Middle frontal gyrus (tissue), 1 donor: Measurements from ENCODE around the gene PRCP.
"Not testable (repeated sequence)": the region's sequence is repeated elsewhere in the genome, so short reads cannot be mapped to it uniquely, and the experiment has no call there.

ENCODE experiments used
- DNase-seq: peaks from one replicate; pipeline ENCODE4 v3.0.0-alpha.2; 2015; ENCODE audit warnings: low spot score; ENCODE audit errors: extremely low spot score

The PRCP gene

DNA sequence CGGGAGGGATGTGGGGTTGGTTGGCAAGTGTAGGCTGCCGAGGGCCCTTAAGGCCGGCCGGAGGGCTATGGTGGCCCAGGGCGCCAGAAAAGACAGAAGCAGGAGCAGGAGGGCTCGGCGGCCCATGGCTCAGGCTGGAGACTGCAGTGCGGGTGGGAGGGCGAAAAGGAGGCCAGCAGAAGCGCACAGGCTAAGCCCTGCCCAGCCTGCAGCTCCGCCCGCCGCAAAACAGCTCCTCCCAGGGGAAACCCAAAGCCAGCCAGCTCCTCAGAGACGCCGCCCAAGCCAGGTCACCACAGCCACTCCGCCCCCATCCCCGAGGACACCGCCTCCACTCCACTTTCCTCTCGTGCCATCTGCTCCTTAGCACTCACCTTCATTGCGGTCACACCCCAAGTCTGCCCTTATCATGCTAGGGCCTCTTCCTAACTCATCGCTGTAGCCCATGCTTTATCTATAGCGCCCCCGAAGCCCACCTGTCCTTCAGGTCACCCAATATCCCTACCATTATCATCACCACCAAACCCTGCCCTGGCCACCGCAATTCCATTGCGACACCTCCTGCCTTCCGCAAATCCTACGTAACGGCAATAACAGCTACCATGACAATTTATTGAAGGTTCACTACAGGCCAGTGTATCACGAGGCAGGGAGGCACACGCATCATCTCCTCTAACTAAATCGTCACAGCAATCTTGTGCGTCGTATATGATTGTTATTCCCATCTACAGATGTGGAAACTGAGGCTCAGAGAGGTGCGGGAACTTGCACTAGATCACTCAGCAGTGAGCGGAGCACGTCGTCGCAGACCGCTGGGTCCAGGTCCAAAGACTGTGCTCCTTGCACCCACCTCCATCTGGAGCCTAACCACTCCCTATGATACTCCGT, at the start of gene PRCP:
Gene PRCP (minus strand): TSS at position 154 of the 888 bp plus-strand sequence. CDS start 28 bp downstream, at position 126.
- DNase-seq: peak; percentile 59

DNA sequence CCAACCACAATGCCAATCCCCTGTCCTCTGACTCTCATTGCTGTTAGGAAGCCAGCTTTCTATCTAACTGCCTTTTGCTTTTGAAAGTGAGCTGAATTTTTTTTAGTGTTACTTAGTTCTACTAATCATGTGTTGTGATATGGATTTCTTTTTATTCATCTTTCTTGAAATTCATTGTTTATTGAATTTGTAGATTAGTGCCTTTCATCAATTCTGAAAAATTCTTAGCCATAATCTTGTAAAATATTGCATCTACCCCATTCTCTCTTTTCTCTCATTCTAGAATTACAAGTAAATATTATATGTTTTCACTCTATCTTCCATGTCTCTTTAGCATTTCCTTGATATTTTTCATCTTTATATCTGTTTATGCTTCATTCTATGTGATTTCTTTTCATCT, 49.1 kb upstream of the PRCP start:
- DNase-seq: no peak

DNA sequence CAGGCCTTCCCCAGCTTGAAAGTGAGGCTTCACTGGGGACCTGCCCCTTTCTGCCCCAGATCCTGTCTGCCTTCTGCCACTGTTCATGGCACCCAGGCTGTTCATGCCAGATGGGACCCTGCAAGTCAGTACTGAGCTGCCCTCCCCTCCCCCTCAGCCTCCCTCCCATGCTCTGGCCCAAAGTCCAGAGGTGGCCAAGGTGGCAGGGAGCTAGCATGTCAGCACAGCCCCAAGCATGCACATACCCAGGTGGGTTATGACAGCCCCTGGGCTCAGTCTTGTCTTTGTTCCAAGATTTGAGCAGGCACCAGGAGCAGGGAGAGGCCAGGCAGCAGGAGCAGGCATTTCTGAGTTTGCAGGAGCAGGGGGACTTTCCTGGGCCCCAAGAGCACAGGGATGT, 45.5 kb upstream of the PRCP start:
- DNase-seq: no peak

DNA sequence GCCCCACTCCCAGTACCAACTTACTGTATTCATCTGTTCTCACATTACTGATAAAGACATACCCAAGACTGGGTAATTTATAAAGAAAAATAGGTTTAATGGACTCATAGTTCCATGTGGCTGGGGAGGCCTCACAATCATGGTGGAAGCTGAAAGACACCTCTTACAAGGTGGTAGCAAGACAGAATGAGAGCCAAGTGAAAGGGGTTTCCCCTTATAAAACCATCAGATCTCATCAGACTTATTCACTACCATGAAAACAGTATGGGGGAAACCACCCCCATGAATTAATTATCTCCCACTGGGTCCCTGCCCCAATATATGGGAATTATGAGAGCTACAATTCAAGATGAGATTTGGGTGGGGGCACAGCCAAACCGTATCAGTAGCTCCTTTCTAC, 44.8 kb upstream of the PRCP start:
- DNase-seq: not testable (repeated sequence)

DNA sequence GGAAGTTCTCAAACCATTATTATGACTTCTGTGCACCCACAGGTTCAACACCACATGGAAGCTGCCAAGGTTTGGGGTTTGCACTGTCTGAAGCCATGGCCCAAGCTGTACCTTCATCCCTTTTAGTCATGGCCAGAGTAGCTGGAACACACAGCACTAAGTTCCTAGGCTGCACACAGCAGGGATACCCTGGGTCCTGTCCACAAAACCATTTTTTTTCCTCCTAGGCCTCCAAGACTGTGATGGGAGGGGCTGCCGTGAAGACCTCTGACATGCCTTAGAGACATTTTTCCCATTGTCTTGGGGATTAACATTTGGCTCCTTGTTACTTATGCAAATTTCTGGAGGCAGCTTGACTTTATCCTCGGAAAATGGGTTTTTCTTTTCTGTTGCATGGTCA, 44.0 kb upstream of the PRCP start:
- DNase-seq: no peak

DNA sequence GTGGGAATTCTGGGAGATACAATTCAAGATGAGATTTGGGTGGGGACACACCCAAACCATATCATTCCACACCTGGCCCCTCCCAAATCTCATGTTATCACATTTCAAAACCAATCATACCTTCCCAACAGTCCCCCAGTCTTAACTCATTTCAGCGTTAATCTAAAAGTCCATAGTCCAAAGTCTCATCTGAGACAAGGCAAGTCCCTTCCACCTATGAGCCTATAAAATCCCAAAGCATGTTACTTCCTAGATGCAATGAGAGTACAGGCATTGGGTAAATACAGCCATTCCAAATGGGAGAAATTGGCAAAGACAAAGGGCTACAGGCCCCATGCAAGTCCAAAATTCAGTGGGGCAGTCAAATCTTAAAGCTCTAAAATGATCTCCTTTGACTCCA, 43.2 kb upstream of the PRCP start:
- not testable (repeated sequence) for DNase-seq

DNA sequence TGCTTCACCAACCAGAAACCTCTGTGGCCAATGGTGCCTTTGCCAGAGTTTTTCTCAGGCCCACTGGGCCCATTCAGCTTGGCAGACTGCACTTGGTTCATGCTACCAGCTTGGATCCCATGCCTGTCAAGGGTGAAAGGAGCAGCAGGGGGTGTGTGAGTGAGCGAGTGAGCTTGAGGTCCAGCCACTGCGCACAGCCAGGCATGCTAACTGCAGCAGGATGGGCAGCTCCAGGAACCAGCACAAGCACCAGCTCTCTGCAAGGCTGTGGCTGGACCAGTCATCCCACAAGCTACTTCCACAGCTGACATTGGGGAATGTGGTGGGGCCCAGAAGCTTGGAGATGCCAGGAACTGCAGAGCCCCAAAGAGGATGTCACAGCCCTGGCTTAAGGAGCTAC, 42.1 kb upstream of the PRCP start:
- DNase-seq: no peak

DNA sequence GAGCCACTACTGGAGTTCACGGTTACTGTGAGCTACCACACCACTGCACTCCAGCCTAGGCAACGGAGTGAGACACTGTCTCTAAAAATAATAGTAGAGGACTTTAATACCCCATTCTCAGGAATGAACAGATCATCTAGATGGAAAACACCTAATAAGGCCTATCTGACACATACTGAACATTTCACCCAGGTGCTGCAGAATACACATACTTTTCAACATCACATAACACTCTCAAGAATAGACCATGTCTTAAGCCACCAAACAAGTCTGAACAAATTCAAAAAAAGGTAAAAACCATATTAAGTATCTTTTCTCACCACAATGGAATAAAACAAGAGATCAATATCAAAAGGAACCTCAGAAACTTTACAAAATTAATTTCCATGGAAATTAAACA, 39.2 kb upstream of the PRCP start:
- DNase-seq: no peak

DNA sequence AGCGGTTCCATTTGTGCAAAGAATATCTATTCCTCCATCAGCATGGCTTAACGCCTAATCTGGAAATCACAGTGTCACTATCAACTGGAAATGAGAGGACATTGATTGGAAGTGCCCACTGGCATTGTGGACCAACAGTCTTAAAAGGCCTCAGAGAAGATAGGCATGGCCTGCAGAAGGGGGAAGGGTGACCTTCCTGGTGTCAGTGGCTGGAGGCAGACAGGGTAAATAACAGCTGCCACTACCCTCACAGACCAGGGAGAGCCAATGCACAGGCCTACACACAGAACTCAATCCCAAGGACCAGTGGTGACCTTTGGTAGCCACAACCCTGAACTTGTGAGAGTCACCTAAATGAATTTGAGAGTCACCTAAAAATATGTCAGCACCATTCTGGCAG, 37.3 kb upstream of the PRCP start:
- no peak for DNase-seq

DNA sequence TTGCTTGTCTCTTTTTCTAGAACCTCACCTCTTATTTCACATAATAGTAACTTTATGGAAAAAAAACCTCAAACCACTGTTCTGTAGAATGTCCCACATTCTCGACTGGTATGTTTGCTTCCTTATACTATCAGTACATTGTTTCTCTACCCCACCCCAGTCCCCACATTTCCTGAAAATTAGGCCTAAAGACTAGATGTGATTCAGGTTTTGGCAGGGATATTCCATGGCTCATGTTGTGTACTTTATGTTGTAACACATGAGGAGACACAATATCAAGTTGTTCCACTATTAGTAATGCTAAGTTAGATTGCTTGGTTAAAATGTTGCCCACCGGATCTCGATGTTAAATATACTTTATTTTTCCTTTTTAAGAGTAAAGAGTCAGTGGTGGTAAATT, 36.0 kb upstream of the PRCP start:
- DNase-seq: no peak

DNA sequence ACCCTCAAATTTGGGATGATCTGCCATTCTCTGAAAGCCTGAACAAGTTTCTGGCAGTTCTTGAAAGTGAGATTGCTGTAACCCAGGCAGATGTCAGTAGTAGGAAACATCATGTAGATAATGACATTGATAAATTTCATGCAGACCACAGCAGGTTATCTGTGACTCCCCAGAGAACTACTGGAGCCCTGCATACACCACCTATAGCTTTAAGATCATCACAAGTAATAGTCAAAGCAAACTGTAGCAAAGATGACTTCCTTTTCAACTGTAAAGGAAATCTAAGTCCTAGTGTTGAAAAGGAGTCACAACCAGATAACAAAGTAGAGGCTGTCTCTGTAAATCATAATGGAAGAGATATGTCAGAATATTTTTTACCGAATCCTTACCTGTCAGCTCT, 32.3 kb upstream of the PRCP start:
- no peak for DNase-seq

DNA sequence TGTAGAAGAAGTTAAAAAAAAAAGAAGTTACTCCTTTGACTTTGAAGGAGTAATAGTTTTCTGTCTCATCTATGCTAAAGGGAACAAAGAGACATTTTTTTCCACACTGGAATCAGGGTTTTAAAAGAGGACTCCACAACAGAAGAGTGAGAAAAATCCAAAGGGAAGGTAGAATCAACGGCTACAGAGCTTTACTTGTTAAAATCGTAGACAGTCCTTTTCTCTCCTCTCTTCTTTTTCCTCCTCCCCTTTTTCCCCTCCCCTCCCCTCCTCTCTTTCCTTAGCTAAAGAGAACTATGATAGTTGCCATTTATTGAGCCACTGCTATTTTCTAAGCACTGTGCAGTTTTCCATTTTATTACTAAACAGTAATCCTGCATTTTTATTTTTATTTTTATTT, 30.5 kb upstream of the PRCP start:
- no peak for DNase-seq

DNA sequence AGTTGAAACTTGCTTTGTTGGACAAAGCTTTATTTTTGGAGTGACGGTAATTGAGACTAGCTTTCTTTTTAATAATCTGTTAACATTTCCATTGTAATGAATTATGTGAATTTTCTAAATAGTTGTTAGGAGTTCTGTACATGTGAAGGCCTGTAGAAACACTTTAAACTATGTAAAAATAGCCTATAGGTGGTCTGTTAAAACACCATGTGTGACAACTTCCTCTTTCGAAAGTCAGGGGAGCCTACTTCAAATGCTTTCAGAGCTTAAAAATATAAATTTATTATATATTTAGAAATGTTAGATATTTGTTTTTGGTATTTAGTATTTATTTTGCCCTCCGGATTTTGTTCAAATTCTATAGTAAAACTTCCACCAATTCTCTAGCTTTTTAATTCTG, 30.0 kb upstream of the PRCP start:
- DNase-seq: no peak

DNA sequence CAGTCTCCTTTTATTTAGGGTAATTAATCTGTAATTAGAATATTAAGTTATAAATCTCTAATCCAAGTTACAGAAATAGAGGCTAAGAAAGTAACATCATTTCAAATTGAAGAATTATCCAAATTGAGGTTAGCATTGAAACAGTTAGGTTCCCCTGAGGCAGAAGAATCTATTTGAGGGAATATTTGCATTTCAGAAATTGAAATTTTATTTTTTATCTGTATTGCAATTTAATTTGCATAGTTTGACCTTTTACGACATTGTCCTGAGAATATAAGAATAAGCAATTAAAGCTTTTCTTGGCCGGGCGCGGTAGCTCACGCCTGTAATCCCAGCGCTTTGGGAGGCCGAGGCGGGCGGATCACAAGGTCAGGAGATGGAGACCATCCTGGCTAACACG, 28.9 kb upstream of the PRCP start:
- no peak for DNase-seq

DNA sequence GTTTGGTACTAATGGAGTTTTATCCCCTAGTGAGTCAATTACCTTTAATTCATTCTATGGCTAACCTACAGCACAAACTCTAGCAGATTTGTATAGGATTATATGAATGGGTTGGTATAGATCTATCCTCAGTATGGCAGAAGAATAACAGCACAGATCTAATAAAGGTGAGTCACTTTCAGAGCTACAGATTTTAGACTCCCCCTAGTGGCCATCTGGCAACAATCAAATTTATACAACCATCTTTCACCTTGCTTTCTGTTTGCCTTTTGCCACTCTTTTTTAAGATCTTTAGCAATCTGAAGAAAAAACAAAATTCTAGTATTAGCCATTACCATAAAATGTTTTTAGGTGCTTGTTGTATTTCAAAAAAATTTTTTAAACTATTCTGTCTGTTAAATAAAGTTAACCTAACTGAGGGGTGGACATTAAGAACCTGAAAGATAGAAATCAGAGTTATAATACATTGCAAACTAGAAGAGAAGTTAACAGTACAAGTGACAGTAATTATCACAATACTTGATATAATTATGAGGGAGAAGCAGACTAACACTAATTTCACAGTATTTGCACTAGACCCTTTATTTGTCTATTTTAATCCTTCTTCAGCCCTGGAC, 27.1 kb upstream of the PRCP start:
- DNase-seq: no peak

DNA sequence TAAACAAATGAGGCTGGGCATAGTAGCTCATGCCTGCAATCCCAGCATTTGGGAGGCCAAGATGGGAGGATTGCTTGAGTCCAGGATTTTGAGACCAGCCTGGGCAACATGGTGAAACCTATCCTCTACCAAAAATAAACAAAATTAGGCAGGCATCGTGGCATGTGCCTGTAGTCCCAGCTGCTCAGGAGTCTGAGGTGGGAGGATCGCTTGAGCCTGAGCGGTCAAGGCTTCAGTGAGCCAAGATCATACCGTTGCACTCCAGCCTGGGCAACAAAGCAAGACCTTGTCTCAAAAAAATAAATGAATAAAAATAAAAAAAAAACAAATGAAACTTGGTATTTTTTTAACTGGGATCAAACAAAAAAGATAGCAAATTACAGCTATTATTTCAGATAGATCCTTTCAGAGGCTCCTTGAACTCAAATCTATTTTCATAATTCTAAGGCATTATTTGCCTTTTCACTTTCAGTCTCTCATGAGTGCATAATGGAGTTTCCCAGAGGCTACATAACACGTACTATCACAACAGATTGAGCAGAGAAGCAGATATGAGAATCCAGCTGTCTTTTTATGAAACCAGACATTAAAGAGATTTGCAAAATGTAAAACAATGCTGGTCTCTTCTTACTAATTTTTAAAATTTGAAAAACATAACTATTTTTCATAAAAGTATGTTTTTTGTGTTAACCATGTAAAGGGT, 24.4 kb upstream of the PRCP start:
- no peak for DNase-seq

DNA sequence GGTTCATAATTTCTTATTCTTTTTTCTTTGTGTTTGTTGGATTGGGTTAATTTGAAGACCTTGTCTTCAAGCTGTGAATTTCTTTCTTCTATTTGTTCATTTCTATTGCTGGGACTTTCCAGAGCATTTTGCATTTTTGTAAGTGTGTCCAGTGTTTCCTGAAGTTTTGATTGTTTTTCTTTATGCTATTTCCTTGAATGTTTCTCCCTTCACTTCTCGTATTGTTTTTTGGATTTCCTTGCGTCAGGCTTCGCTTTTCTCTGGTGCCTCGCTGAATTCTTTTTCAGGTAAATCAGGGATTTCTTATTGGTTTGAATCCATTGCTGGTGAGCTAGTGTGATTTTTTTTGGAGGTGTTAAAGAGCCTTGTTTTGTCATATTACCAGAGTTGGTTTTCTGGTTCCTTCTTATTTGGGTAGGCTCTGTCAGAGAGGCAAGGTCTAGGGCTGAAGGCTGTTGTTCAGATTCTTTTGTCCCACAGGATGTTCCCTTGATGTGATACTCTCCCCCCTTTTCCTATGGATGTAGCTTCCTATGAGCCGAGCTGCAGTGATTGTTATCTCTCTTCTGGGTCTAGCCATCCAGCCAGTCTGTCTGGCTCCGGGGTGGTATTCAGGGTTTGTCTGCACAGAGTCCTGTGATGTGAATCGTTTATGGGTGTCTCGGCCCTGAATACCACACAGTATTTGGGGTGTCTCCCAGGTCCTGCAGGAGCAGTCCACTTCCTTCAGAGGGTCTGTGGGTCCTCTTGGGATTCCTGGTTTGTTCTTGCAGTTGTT, 22.4 kb upstream of the PRCP start:
- DNase-seq: not testable (repeated sequence)

DNA sequence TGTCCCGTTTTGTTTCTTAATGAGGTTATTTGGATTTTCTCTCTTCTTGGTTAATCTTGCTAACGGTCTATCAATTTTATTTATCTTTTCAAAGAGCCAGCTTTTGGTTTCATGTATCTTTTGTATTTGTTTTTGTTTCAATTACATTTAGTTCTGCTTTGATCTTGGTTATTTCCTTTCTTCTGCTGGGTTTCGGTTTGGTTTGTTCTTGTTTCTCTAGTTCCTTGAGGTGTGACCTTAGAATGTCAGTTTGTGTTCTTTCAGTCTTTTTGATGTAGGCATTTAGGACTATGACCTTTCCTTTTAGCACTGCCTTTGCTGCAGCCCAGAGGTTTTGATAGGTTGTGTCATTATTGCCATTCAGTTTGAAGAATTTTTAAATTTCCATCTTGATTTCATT, 20.0 kb upstream of the PRCP start:
- DNase-seq: not testable (repeated sequence)

DNA sequence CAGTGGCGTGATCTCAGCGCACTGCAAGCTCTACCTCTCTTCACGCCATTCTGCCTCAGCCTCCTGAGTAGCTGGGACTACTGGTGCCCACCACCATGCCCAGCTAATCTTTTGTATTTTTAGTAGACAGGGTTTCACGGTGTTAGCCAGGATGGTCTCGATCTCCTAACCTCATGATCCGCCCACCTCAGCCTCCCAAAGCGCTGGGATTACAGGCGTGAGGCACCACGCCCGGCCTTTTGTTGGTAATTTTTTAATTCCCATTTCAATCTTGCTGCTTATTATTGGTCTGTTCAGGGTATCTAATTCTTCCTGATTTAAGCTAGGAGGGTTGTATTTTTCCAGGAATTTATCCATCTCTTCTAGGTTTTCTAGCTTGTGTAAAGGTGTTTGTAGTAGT, 19.6 kb upstream of the PRCP start:
- DNase-seq: not testable (repeated sequence)

DNA sequence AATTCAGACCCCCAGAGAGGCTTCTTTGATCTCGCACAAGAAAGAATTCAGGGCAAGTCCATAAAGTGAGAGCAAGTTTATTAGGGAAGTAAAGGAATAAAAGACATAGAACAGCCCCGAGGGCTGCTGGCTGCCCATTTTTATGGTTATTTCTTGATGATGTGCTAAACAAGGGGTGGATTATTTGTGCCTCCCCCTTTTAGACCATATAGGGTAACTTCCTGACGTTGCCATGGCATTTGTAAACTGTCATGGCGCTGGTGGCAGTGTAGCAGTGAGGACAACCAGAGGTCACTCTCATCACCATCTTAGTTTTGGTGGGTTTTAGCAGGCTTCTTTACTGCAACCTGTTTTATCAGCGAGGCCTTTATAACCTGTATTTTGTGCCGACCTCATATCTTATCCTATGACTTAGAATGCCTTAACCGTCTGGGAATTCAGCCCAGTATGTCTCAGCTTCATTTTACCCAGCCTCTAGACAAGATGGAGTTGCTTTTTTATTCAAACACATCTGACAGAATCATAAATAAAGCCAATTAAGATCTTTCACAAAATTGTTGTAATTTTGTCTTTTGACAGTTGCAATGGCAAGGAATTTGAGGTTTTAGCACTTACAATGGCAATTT, 8.9 kb upstream of the PRCP start:
- DNase-seq: no peak

DNA sequence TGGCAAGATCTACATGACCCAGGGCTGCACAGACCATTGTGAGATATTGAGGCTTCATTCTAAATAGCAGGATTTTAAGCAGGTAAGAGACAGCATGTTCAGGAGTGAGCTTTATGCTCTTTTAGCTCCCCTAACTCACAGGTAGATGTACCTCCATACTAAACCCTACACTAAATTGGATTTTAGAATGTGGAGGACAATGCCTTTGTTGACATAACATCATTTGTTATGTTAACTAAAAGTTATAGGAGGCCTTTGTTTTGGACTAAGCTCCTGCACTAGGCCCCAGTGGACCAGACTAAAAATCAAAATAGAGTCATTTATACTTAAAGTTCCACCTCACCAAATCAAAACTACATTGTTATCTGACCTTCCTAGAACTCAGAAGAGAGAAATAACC, 8.1 kb upstream of the PRCP start:
- DNase-seq: no peak
